ENCODE results near the gene CDH11.

Gene CDH11

DNA sequence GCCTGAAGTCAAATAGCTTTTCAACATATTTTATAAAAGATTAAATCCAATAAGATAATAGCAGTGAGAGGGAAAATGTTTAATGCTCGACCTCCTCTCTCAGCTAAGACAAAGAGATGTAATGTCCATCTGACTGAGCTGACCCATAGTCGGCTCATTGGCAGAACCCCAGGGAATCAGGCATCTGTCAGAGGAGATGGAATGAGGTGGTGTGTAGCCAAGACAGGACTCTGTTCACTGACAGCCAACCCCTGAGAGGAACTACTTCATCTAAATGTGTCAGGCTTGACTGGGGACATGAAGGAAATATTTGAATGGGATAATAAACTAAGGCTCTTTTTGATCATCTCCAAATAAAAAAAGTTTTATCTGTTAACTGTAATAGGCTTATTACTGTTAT, 188.0 kb downstream of the CDH11 start:
- no peaks in the 10 kb centered on the region for H3K36me3 ChIP-seq
- H3K4me1 ChIP-seq (ENCODE audit: control insufficient read depth in 1 of 2, insufficient read depth in 1 of 2, low read depth in 1 of 2, low read length in 1 of 2): no peaks in the 10 kb centered on the region
- no peaks in the 10 kb centered on the region for H3K9me3 ChIP-seq
- TF ChIP-seq, protein P1, sequence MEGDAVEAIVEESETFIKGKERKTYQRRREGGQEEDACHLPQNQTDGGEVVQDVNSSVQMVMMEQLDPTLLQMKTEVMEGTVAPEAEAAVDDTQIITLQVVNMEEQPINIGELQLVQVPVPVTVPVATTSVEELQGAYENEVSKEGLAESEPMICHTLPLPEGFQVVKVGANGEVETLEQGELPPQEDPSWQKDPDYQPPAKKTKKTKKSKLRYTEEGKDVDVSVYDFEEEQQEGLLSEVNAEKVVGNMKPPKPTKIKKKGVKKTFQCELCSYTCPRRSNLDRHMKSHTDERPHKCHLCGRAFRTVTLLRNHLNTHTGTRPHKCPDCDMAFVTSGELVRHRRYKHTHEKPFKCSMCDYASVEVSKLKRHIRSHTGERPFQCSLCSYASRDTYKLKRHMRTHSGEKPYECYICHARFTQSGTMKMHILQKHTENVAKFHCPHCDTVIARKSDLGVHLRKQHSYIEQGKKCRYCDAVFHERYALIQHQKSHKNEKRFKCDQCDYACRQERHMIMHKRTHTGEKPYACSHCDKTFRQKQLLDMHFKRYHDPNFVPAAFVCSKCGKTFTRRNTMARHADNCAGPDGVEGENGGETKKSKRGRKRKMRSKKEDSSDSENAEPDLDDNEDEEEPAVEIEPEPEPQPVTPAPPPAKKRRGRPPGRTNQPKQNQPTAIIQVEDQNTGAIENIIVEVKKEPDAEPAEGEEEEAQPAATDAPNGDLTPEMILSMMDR (IDR thresholded peaks at IDR 0.05): no peak
- no peak overlapping the region for H3K27ac ChIP-seq
- no peaks in the 10 kb centered on the region for H3K27me3 ChIP-seq
- no peak overlapping the region for H3K4me3 ChIP-seq (ENCODE audit: low read depth in 1 of 2, low read length in 1 of 2)

DNA sequence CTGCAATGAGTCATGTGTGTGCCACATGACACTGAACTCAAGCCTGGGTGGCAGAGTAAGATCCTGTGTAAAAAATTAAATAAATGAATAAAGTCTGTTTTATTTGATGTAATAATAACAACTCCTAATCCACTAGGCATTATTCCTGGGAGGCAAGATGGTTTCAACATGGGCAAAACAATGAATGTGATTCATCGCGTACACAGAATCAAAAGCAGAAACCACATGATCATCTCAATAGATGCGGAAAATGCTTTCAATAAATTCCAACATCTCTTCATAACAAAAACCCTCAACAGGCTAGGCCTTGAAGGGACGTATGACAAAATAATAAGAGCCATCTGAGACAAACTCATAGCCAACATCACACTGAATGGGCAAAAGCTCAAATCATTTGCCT, 195.4 kb downstream of the CDH11 start:
- TF ChIP-seq, protein P1 (IDR thresholded peaks at IDR 0.05): no peak
- no peak overlapping the region for H3K4me3 ChIP-seq (ENCODE audit: low read depth in 1 of 2, low read length in 1 of 2)
- H3K27me3 ChIP-seq: no peaks in the 10 kb centered on the region
- no peaks in the 10 kb centered on the region for H3K36me3 ChIP-seq
- H3K27ac ChIP-seq: no peak overlapping the region
- H3K9me3 ChIP-seq: no peaks in the 10 kb centered on the region
- H3K4me1 ChIP-seq (ENCODE audit: control insufficient read depth in 1 of 2, insufficient read depth in 1 of 2, low read depth in 1 of 2, low read length in 1 of 2): no peaks in the 10 kb centered on the region

DNA sequence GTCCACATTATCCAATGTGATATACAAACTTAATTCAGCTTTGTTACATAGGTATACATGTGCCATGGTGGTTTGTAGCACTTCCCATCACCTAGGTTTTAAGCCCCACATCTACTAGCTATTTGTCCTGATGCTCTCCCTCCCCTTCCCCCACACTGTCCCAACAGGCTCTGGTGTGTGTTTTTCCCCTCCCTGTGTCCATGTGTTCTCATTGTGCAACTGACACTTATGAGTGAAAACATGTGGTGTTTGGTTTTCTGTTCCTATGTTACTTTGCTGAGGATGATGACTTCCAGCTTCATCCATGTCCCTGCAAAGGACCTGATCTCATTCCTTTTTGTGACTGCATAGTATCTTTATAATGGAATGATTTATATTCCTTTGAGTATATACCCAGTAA, 196.7 kb downstream of the CDH11 start:
- TF ChIP-seq, protein P1 (IDR thresholded peaks at IDR 0.05): no peak
- Histone ChIP-seq H3K4me3 (ENCODE audit: low read depth in 1 of 2, low read length in 1 of 2) (no peak overlapping the region), H3K36me3 (no peaks in the 10 kb centered on the region), H3K9me3 (no peaks in the 10 kb centered on the region), H3K4me1 (ENCODE audit: control insufficient read depth in 1 of 2, insufficient read depth in 1 of 2, low read depth in 1 of 2, low read length in 1 of 2) (no peaks in the 10 kb centered on the region), H3K27ac (no peak overlapping the region), H3K27me3 (no peaks in the 10 kb centered on the region)

DNA sequence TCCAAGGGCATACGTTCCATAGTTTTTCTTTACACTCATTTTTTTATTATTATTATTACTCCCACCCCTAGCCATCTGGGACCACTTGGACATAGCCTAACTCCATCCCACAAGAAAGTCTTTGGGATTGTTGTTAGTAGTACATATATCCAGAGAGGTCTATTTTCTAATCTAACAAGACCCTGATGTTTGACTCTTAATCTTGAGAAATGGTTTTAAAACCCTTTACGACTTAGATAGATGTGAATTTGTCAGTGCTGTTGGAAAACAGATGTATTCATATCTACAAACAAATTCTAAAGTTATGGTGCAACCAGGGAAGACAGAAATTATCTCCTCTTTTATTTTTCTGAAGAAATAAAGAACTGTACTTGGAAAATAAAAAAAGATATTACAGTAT, 197.8 kb downstream of the CDH11 start:
- no peaks in the 10 kb centered on the region for H3K27me3 ChIP-seq
- TF ChIP-seq, protein P1 (IDR thresholded peaks at IDR 0.05): no peak
- H3K27ac ChIP-seq: no peak overlapping the region
- no peaks in the 10 kb centered on the region for H3K4me1 ChIP-seq (ENCODE audit: control insufficient read depth in 1 of 2, insufficient read depth in 1 of 2, low read depth in 1 of 2, low read length in 1 of 2)
- no peak overlapping the region for H3K4me3 ChIP-seq (ENCODE audit: low read depth in 1 of 2, low read length in 1 of 2)
- H3K36me3 ChIP-seq: no peaks in the 10 kb centered on the region
- H3K9me3 ChIP-seq: no peaks in the 10 kb centered on the region

DNA sequence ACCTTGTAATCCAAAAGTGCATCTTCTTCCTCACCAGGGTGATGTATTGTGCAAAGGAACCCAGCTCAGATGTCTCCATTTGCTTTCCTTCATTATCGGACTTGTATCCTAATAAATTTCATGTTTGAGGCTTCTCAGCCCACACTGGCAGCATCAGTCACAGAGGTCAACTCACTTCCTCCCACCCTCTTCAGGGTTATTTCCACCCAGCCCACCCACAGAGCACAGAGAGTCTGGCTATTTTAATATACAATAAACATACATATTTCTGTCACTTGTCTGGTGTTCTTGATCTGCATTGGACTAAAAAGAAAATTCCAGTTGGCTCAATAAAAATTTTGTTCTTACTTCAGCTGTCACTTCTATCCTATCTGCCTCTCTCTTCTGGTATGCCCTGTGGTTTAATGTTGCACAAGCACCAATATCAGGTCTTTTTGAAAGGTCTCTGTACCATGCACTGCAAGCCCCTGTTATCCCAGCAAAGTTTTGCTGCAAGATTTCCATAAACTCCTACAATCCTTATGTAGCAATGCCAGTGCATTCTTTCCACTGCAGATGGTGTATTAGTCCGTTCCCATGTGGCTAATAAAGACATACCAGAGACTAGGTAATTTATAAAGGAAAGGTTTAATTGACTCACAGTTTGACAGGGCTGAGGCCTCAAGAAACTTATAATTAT, 201.8 kb downstream of the CDH11 start:
- no peaks in the 10 kb centered on the region for H3K36me3 ChIP-seq
- H3K27ac ChIP-seq: no peak overlapping the region
- H3K9me3 ChIP-seq: no peaks in the 10 kb centered on the region
- H3K4me3 ChIP-seq (ENCODE audit: low read depth in 1 of 2, low read length in 1 of 2): no peak overlapping the region
- no peaks in the 10 kb centered on the region for H3K4me1 ChIP-seq (ENCODE audit: control insufficient read depth in 1 of 2, insufficient read depth in 1 of 2, low read depth in 1 of 2, low read length in 1 of 2)
- no peaks in the 10 kb centered on the region for H3K27me3 ChIP-seq
- TF ChIP-seq, protein P1 (IDR thresholded peaks at IDR 0.05): no peak

Measured in neutrophil (primary cell).